ENCODE measurements around the gene EPB41L4B. TPM values are rescaled to one million over a fixed set of nuclear protein-coding genes. Genes with fewer than 3 reads are reported as not detected.

EPB41L4B gene
- total and polyA plus RNA-seq, 2 of the 13 experiments (the other 11 are each of a cell fraction or from before 2014, with no cell fraction given) = 17.6 to 22.1 TPM

GRCh38 chr9:109250311-109250741 lies 70.5 kb downstream of the EPB41L4B start (continued):
- TF ChIP-seq, protein P1, sequence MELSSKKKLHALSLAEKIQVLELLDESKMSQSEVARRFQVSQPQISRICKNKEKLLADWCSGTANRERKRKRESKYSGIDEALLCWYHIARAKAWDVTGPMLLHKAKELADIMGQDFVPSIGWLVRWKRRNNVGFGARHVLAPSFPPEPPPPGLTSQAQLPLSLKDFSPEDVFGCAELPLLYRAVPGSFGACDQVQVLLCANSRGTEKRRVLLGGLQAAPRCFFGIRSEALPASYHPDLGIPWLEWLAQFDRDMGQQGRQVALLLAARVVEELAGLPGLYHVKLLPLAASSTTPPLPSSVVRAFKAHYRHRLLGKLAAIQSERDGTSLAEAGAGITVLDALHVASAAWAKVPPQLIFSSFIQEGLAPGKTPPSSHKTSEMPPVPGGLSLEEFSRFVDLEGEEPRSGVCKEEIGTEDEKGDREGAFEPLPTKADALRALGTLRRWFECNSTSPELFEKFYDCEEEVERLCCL (CRISPR knock-in tag; IDR thresholded peaks at IDR 0.05; ENCODE audit: borderline replicate concordance) = no peak
- TF ChIP-seq ZSCAN21 (CRISPR knock-in tag; IDR thresholded peaks at IDR 0.05; ENCODE audit: borderline replicate concordance) (no peak), ZXDC (CRISPR knock-in tag; IDR thresholded peaks at IDR 0.05) (no peak), HNF4A (CRISPR knock-in tag; IDR thresholded peaks at IDR 0.05) (peak; percentile 67), ZNF570 (CRISPR knock-in tag; IDR thresholded peaks at IDR 0.05; ENCODE audit: borderline replicate concordance) (0 out of 2 replicates have a peak, but pooled peaks have one; percentile 37), MED1 (CRISPR knock-in tag; IDR thresholded peaks at IDR 0.05) (no peak), TSC22D2 (CRISPR knock-in tag; IDR thresholded peaks at IDR 0.05; ENCODE audit: borderline replicate concordance) (no peak), FOXA1 (IDR thresholded peaks at IDR 0.05) (no peak), FOXA1 (CRISPR knock-in tag; IDR thresholded peaks at IDR 0.05) (0 out of 2 replicates have a peak, but pooled peaks have one; percentile 6), MBD4 (IDR thresholded peaks at IDR 0.05; ENCODE audit: borderline replicate concordance, low read length) (0 out of 2 replicates have a peak, but pooled peaks have one; percentile 8), SOX13 (IDR thresholded peaks at IDR 0.05) (no peak), SOX13 (CRISPR knock-in tag; conservative IDR thresholded peaks at IDR 0.05 in 1 of 2, IDR thresholded peaks at IDR 0.05 in 1 of 2) (peak in 1 of 2 experiments; percentile 41; a peak in 1 of 4 replicates), ESRRA (CRISPR knock-in tag; IDR thresholded peaks at IDR 0.05; ENCODE audit: low read depth) (no peak), IRF1 (CRISPR knock-in tag; IDR thresholded peaks at IDR 0.05; ENCODE audit: low read depth) (no peak), PHF8 (CRISPR knock-in tag; IDR thresholded peaks at IDR 0.05) (no peak), NFRKB (IDR thresholded peaks at IDR 0.05) (no peak), ZNF33B (CRISPR knock-in tag; IDR thresholded peaks at IDR 0.05) (no peak), DPF2 (CRISPR knock-in tag; IDR thresholded peaks at IDR 0.05; ENCODE audit: borderline replicate concordance, low read depth) (no peak), GTF2F1 (IDR thresholded peaks at IDR 0.05; ENCODE audit: low read length) (no peak), XBP1 (CRISPR knock-in tag; IDR thresholded peaks at IDR 0.05) (no peak), ZNF792 (CRISPR knock-in tag; IDR thresholded peaks at IDR 0.05) (no peak)
- TF ChIP-seq, protein P2, sequence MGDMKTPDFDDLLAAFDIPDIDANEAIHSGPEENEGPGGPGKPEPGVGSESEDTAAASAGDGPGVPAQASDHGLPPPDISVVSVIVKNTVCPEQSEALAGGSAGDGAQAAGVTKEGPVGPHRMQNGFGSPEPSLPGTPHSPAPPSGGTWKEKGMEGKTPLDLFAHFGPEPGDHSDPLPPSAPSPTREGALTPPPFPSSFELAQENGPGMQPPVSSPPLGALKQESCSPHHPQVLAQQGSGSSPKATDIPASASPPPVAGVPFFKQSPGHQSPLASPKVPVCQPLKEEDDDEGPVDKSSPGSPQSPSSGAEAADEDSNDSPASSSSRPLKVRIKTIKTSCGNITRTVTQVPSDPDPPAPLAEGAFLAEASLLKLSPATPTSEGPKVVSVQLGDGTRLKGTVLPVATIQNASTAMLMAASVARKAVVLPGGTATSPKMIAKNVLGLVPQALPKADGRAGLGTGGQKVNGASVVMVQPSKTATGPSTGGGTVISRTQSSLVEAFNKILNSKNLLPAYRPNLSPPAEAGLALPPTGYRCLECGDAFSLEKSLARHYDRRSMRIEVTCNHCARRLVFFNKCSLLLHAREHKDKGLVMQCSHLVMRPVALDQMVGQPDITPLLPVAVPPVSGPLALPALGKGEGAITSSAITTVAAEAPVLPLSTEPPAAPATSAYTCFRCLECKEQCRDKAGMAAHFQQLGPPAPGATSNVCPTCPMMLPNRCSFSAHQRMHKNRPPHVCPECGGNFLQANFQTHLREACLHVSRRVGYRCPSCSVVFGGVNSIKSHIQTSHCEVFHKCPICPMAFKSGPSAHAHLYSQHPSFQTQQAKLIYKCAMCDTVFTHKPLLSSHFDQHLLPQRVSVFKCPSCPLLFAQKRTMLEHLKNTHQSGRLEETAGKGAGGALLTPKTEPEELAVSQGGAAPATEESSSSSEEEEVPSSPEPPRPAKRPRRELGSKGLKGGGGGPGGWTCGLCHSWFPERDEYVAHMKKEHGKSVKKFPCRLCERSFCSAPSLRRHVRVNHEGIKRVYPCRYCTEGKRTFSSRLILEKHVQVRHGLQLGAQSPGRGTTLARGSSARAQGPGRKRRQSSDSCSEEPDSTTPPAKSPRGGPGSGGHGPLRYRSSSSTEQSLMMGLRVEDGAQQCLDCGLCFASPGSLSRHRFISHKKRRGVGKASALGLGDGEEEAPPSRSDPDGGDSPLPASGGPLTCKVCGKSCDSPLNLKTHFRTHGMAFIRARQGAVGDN (CRISPR knock-in tag; IDR thresholded peaks at IDR 0.05) = peak; percentile 23

Measured in HepG2 (cell line).